HG03520 (cell line): ENCODE measurements around the gene CENPM.

Source experiments
- ATAC-seq: cut with Tn5 transposase; IDR thresholded peaks from one replicate; pipeline ENCODE4 v1.9.1; 2021; ENCODE audit warnings: mild to moderate bottlenecking, moderate library complexity; ENCODE audit not compliant: unreplicated experiment

The CENPM gene, protein sequence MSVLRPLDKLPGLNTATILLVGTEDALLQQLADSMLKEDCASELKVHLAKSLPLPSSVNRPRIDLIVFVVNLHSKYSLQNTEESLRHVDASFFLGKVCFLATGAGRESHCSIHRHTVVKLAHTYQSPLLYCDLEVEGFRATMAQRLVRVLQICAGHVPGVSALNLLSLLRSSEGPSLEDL

DNA sequence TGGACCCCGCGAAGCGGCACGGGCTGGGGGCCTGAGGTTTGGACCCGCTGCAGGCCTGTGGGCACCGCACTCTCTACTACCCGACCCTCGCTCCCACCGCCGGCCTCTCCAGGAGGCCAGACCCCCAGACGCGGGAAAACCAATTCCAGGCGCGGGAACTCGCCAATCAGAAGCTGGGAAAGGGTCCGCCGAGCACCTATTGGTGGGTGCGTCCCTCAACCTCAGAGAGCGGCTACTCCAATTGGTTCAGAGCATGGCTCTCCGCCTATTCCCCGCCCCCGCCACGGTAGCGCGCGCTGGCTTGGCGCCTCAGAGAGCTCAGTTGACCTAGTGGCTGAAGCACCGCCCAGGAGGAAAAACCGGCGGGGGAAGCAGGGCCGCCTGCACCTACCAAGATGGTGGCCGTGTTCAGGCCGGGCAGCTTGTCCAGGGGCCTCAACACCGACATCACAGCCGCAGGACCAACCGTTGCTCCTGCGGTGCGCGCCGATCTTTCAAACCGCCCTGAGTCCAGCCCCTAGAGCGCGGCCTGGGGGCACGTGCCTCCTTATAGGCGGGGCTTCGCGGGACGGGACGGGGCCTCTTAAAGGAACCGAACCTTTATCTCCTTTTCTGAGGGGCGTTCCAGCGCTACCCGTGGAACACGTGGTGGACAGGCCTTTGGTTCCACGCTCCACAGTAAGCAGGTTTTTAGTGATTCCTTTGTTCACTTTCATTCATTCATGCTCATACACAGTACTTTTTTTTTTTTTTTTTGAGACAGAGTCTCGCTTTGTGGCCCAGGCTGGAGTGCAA is at the start of gene CENPM:
CENPM (minus strand) TSS at position 524 of the 795 bp plus-strand sequence; CDS start at position 448, 76 bp downstream.
- ATAC-seq: peak; percentile 74

DNA sequence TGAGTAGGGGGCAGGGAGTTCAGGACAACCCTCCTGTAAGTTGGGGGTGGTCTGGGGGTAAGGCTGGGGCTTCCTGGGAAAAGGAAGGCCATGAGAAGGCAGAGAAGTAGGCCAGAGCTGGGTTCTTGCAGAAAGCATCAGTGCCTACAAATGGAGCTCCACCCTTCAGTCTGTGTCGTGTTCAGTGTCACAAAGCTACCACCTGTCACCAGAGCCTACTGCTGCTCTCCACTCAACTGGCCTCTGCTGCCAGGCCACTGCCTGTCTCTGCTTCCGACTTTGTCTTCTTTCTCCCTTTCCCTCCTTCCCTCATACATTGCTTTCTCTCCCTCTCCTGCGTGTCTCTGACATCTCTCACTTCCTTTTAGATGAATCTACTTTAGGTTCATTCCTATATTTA is 48.3 kb upstream of the CENPM start:
- no peak for ATAC-seq

DNA sequence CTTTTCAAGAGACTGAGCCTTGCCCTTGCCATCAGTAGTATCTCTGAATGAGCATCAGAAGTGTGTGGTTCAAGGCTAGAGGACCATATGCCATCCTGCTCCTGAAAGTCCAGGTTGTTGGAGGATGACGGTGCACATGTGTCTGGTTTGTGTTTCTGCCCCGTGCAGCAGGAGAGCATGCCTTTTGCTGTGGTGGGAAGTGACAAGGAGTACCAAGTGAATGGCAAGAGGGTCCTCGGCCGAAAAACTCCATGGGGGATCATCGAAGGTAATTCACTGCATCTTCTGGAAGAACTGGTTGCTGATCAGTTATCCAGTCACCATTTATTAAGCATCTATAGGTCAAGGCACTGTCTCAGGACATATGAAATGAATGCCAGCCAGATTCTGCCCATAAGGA is 45.5 kb upstream of the CENPM start:
- ATAC-seq: no peak

DNA sequence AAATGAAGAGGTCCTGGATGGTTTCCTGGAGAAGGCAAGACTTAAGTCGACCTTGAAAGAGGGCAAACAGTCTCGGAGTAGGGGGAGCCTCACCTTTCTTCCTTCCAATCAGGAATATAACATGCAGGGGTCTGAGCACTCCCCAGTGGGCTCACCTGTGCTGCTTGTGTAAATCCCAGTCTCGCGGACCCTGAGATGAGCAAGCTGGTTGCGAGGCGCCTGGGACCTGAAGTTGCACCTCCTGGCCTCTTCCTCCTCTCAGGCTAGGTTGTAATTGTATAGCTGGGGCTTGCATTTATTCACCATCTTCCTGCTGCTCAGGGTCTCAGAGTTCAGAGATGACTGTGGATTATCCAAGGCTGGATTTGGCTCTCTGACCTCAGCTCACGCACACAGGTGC is 44.2 kb upstream of the CENPM start:
- no peak for ATAC-seq

DNA sequence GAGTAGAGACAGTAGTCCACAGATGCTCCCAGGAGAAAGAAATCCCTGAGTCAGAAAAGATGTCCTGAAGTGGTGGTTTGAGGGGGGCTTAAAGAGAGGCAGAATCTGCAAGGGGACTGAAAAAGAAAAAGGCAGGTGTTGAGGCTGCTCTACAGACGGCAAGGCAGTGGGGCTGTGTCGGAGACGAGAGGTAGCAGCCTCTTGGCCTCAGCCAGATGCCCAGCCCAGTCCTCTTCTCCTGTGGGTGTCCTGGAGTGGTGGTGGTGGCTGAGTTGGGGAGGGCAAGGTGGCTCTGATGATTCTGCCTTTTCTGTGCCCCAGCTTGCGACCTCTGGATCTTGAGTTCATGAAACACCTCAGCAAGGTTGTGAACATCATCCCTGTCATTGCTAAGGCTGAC is 42.3 kb upstream of the CENPM start:
- ATAC-seq: no peak

DNA sequence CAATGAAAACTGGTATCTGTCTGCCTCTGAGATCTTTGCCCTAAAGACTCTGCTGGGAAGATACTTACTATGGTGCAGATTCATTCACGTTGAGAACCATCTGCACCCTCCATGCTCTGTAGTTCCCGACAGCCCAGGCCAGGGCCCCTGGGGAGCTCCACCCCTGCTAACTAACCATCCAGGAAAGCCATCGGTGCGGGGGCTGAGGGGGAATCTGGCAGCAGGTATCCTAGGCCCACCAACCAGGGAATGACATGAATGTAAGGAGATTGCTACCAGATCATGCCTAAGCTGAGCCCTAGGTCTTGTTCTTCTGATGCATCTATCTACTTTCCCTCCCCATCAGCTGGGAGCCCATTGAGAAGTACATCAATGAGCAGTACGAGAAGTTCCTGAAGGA is 40.3 kb upstream of the CENPM start:
- ATAC-seq: no peak

DNA sequence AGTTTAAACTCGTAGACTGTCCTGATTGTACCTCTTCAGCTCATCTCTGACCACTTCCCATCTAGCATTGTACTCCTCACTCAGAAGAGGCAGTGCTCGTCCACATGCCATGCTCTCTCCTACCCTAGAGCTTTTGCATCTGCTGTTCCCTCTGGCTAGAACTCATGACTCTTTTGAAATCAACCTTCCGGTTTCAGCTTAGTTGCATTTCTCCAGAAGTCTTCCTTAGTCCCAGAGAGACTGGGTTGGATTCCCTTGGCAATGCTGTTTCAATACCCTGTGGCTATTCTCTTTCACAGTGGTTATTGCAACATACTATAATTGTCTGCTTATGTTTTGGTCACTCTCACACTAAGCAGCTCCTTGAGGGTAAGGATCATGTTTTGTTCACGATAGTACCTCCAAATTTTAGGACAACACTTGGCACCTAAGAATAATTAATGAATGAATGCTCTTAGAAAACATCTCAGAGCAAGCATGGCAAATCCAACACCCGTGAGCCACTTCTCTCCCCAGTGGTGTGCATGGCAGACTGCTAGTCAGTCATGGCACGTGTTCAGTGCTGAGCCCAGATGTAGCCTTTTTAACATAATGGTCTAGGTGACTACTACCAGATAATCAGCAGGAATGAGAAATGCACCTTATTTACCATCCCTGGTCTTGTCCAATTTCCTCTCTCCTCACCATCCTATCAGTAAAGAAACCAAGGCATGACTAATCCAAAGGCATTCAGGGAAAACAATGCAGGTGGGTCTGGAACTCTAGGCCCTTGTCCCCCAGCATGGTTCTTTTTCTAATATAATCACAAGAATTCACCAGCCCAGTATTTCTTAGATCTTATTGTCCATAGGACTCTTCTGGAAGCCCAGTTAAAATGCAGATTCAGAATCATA is 36.8 kb upstream of the CENPM start:
- no peak for ATAC-seq

DNA sequence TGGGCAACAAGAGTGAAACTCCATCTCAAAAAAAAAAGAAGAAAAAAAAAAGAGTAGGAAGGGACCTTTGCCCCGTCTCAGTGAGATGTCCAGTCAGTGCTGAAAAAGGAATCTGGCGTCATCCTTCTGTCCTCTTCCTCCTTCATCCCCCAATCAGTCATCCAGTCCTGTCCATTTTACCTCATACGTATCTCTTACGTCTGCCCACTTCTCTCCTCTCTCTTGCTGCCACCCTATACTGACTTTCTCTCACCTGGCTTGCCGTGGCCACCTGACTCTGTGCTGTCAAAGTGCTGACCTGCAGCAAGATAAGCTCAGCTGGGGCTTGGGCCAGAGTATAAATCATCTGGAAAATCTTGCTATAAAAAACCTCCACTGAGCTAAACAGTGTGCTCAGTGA is 35.9 kb upstream of the CENPM start:
- no peak for ATAC-seq

DNA sequence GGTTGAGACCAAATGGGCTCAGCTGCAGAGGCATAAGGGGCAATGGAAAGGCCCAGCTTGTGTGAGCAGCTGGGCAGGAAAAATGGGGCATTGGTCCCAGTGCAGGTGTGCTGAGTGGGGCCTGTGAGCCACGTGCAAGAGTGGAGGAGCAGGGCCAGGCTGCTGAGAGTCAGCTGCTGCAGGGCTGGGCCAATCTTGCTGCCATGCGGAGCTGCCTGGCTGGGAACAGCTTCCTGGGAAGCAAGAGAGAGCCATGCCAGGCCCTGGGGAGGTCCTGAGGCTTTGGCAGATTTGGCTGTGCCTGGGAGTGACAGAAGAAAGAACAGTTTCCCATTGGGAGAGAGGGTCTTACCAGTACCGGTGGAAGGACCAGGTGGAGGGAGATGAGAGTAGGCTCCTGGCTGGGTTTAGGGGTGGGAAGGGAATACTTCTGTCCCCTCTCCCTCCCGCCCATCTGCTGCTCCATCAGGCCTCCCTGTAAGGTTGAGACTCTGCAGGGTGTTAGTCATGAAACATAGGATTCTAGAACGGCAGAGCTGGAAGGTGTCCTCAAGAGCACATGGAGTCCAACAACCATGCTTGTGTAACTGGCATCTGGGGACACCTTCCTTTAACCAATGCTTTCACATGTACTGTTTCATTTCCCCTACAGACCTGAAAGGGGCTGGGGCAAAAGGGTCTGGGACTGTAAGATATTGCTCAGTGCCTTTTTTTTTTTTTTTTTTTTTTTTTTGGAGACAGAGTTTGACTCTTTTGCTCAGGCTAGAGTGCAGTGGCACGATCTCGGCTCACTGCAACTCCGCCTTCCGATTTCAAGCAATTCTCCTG is 32.7 kb upstream of the CENPM start:
- no peak for ATAC-seq

DNA sequence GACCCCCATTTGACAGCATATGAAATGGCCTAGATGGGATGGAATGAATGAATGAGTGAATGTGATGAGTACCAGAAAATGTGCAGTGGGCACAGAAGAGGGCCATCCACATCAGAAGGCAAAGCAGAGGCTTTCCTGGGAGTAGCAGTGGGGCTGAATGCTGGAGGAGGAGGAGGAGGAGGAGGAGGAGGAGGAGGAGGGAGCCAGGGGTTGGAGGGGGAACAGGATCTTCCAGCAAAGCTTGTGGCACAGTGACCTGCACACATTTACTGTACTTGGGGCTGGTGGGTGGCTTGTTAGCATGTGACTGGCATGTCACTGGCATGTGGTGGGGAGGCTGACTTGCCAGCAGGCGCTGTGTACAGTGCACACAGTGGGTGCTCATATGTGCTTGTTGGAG is 31.8 kb upstream of the CENPM start:
- no peak for ATAC-seq

DNA sequence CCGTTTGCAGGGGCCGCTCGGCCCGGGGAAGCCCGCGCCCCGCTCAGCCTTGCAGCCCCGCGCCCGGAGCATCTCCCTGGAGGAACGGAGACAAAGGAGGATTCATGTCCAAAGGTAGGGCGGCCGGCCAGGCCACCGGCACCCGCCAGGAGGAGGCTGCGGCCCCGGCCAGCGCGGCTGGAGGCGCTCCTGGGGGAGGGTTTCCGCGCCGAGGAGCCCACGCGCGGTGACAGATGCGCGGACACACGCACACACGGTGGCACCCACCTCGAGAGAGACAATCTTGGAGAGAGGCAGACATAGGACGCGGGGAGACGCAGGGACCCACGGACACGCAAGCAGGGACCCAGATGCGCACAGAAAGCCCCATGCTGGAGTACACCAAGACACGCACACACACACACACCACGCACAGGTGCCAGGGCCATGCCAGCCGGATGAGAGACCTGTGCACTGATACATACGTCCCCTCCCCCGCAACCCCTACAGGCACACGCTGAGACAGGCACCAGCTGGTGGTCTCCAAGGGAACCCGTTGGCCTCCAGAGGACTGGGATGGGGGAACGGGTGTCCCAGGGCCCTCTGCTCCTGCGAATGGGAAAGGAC is 30.1 kb upstream of the CENPM start:
- ATAC-seq: no peak

DNA sequence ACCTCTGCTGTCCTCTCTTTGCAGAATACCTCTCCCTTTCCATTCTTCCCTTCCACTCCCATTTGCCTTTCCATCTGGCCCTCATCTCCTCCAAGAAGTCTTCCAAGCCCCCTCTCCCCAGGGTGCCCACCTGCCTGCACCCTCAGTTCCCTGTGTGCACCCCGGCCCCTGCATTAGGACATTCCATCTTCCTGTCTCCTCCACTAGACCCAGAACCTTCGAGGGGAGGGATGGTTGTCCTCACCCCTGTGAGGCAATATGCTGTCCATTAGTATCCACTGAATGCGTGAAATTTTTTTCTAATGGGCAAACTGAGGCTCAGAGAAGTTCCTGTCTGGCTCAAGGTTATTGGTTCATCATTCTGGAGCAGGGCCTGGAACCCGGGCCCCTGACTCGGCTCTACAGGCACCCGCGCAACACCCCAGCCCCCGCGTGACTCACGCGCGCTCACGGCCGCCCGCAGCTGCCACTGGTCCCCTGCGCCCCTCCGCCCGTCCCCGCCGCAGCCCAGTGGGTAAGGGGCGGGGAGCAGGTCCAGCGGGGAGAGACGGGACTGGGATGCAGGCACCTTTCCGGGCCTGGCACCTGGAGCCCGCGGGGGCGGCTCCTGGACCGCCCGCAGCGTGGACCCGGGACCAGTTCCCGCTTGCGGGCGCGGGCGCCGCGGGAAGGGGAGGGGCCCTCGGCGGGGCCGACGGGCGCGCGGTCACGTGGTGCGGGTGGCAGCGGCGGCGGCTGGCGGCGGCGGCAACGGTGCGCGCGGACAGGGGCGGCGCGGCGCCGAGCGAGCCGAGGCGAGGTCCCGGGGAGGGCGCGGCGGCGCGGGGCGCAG is 29.3 kb upstream of the CENPM start:
- ATAC-seq: no peak

DNA sequence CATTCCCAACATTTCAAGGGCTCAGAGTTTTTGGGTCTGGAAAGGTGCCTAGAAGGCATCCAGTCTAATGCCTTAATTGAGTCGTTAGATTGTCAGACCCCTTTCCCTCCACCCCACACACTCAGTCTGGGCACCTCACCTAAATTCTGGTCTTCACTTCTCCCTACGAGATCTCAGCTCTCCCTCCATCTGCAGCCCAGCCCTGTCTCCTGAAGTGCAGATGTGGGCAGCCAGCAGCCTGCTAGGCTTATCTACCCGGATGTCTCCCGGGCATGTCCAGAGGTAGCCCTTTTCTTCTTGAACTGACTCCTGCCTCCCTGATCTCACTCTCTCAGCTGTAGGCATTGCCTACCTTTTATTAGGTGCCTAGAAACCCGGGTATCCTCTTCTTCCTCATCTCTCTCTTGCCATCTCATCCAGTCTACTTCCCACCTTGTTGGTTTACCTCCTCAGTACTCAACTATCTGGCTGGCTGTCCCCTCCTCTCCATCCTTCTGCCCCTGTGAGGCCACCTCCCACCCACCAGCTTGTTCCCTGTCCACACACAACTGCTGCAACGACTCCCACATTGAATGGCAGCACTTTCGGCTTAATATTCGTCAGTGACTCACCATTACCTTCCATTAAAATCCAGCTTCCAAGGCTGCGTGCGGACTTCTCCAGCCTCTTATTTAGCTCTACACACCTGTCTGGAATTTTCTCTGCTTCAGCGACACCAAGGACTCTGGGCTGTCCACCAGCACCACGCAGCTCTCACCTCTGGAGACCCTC is 28.5 kb upstream of the CENPM start:
- no peak for ATAC-seq

DNA sequence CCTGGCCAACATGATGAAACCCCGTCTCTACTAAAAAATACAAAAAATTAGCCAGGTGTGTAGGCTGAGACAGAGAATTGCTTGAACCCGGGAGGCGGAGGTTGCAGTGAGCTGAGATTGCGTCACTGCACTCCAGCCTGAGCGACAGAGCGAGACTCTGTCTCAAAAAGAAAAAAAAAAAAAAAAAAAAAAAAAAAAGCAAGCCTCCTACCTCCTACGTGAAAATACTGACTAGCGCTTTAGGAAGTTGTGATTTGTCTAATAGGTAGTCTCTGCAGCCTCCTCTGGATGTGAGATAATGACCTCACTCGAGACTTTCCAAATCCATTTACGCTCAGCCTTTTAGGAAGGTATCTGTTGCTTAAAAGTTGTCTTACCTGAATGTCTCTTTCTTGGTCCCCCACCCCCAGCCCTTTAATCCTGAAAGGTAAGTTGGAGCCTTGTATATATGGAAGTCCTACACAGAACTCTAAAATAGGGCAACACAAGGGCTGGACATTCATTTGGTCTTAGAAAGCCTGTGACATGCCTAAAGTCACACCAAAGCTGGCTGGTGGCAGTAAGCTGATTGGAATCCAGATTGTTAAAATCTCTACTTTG is 27.8 kb upstream of the CENPM start:
- ATAC-seq: no peak

DNA sequence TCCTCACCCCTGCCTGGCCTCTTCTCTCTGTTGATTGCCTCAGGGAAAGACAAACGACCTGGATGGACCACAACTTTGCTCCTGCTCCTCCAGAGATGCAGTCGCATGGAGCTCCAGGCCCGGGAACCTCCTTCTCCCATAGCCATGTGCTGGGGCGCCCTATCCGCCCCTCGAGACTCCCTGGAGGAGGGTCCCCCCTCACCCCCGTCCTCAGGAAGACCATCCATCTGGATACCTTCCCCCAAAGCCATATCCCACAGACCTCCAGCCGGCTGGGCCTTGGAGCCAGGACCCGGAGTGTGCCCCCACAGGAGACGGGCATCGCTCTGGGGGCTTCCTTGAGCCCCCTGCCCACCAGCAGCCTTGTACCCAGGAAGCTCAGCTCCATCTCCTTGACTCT is 24.5 kb upstream of the CENPM start:
- no peak for ATAC-seq

DNA sequence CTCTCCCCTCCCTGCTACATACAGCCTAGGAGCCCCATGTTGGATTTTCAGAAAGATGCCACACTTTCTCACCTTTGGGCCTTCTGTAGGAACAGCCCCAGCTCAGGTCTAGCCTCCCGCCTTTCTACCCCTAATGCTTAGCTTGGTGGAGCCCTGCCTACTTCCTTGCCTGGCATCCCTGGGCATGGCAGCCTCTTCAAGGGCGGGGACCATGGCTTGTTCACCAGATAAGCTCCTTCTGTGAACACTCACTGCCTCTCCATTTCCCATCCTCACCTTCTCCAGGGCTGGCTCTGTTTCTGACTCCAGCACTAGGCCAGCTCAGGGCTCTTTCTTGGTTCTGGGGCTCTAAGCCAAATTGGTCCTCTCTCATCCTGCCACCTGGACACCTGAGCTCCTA is 23.6 kb upstream of the CENPM start:
- ATAC-seq: no peak

DNA sequence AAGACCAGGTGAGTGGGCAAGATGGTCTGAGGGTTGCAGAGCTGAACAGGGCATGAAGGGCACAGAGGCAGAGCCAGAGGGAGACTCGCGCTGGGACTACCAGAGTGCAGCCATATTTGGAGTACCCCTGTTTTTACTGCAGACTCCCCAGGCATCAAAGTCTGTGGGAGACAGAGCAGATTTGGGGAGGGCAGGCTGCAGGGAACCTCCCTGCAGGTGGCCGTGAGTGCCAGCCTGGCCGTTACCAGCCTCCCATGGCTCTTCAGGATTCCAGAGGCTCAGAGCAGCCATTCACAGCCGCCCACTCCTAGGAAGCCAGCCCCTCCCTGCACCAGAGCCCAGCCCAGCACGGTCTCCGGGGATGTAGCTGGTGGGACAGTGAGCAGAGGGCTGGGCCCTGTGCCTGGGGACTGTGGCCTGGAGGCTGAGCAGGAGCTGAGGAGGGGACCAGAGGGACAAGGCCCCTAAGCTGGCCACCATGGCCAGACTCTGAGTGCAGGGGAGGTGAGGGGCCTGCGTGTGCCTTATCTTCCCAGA is 22.2 kb upstream of the CENPM start, which contains the start of gene SEPTIN3:
SEPTIN3 (plus strand) TSS at position 334 of the 537 bp plus-strand sequence. CDS start 2,050 bp downstream, outside the sequence.
- no peak for ATAC-seq

DNA sequence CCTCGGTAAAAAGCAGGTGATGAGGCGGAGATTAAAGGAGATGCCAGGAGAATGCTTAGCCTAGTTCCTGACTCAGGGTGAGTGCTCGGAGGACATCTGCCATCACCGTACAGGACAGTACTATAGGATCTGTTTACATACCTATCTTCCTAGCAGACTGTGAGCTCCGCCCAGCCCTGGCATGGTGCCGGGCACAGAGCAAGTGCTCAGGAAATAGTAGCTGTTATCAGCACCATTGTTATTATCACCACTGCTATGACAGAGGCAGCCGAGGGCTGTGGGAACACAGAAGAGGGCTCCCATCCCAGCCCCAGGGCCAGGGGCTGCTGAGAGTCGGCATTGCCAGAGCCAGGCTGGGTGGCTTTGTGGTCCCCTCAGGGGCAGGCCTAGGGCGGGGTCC is 21.6 kb upstream of the CENPM start:
- no peak for ATAC-seq
